Small intestine (tissue), 7 donors: ENCODE data around the gene ZSWIM1. TPM values are rescaled to one million over a fixed set of nuclear protein-coding genes. Genes with fewer than 3 reads are reported as not detected.

Source experiments
- DNase-seq, 2 donors: peaks; one replicate each; pipeline versions ENCODE4 v3.0.0 to v3.0.0-alpha.2; 2013
- FAIRE-seq: peaks from 2 replicates; lab custom pipeline; 2012; peaks lifted over from hg19 to GRCh38; lab: Jason Lieb, UNC
- H3K27ac ChIP-seq, 3 donors: one replicate each; pipeline ENCODE4 v1.5.1; 2013; ENCODE audit warnings: low read length in 2 of 3, mild to moderate bottlenecking in 2 of 3, control low read depth in 1 of 3, inconsistent platforms in 1 of 3, low read depth in 1 of 3, moderate library complexity in 1 of 3
- H3K27me3 ChIP-seq, 3 donors: one replicate each; pipeline ENCODE4 v1.6.1; 2013; ENCODE audit warnings: low read length in 3 of 3, inconsistent platforms in 1 of 3; ENCODE audit not compliant: control insufficient read depth in 3 of 3, insufficient read depth in 3 of 3
- H3K36me3 ChIP-seq, 3 donors: one replicate each; pipeline ENCODE4 v1.6.1; 2013; ENCODE audit warnings: low read length in 3 of 3, inconsistent platforms in 1 of 3, low read depth in 1 of 3, mild to moderate bottlenecking in 1 of 3, moderate library complexity in 1 of 3; ENCODE audit not compliant: control insufficient read depth in 3 of 3, insufficient read depth in 2 of 3
- H3K4me1 ChIP-seq, 3 donors: one replicate each; pipeline ENCODE4 v1.6.1; 2013; ENCODE audit warnings: low read length in 2 of 3, inconsistent platforms in 1 of 3, low read depth in 1 of 3, mild to moderate bottlenecking in 1 of 3, moderate library complexity in 1 of 3; ENCODE audit not compliant: control insufficient read depth in 3 of 3, insufficient read depth in 2 of 3
- H3K4me3 ChIP-seq, 3 donors: one replicate each; pipeline ENCODE4 v1.5.1; 2013; ENCODE audit warnings: low read length in 3 of 3, control low read depth in 1 of 3, inconsistent platforms in 1 of 3, low read depth in 1 of 3, mild to moderate bottlenecking in 1 of 3, moderate library complexity in 1 of 3
- H3K9me3 ChIP-seq, 2 donors: one replicate each; pipeline ENCODE4 v1.6.1; 2013; ENCODE audit warnings: low read depth in 1 of 2, low read length in 1 of 2; ENCODE audit not compliant: control insufficient read depth in 2 of 2, insufficient read depth in 1 of 2
- WGBS, 3 donors: extraction: QIAGEN DNeasy Blood & Tissue Kit; methylation state at CpG; one replicate each; pipeline ENCODE4 v1.1.7; 2013; 5-methylcytosine and 5-hydroxymethylcytosine counted together
- polyA plus RNA-seq, 4 donors: library from polyadenylated mRNA; stranded (reverse) in 3 of 4; unstranded in 1 of 4; fragments of 200-250 nt in 3 of 4; fragments of 120-200 nt in 1 of 4; gene quantifications; one replicate each; pipeline versions ENCODE4 v1.2.1 to v1.2.3, GENCODE V29; 2013
- donor health status: healthy with polysubstance abuse.
- donor health status: control.
- donor health status: control.
- donor health status: Bipolar disorder and iron deficiency.
- donor health status: healthy.

ZSWIM1 gene
- polyA plus RNA-seq, 4 donors, result 2.5 to 17.1 (median 3.6) TPM

- Histone ChIP-seq H3K27me3 (no peaks in the 10 kb centered on the region), H3K4me1 (peaks cover 2 to 23% (median 6%) of the 10 kb centered on the region in 3 donors), H3K9me3 (no peaks in the 10 kb centered on the region), H3K4me3 (no peak overlapping the region), H3K27ac (no peak overlapping the region), H3K36me3 (peaks cover 0 to 10% (median 0%) of the 10 kb centered on the region in 3 donors)
- DNase-seq (peak in 1 of 2 donors; percentile 20), FAIRE-seq (no peak)
- 56 to 70% (median 64%) methylated on average over 7 of the region's 7 CpGs for WGBS, 3 donors
Observed at GRCh38 chr20:45860560-45861220, 20.3 kb upstream of the ZSWIM1 start.

- Histone ChIP-seq H3K4me1 (peaks cover 0 to 17% (median 0%) of the 10 kb centered on the region in 3 donors), H3K4me3 (no peak overlapping the region), H3K9me3 (no peaks in the 10 kb centered on the region), H3K36me3 (peaks cover 0 to 8% (median 0%) of the 10 kb centered on the region in 3 donors), H3K27ac (no peak overlapping the region), H3K27me3 (no peaks in the 10 kb centered on the region)
- 74 to 88% (median 84%) methylated on average over 7 of the region's 7 CpGs for WGBS, 3 donors
- DNase-seq (peak; percentile 18 to 78), FAIRE-seq (no peak)
Observed at GRCh38 chr20:45861221-45862075, 19.6 kb upstream of the ZSWIM1 start.

GRCh38 chr20:45863543-45864470 lies 17.2 kb upstream of the ZSWIM1 start:
- H3K4me3 ChIP-seq, result no peak overlapping the region
- peaks cover 0 to 10% (median 0%) of the 10 kb centered on the region in 3 donors for H3K36me3 ChIP-seq
- peak overlapping the region in 1 of 3 donors; percentile 6 for H3K27ac ChIP-seq
- peak; percentile 59 to 70 for DNase-seq
- 70 to 86% (median 82%) methylated on average over 7 of the region's 7 CpGs for WGBS, 3 donors
- no peaks in the 10 kb centered on the region for H3K9me3 ChIP-seq
- no peaks in the 10 kb centered on the region for H3K27me3 ChIP-seq
- peaks cover 0 to 28% (median 0%) of the 10 kb centered on the region in 3 donors for H3K4me1 ChIP-seq
- no peak for FAIRE-seq

GRCh38 chr20:45866454-45866853 lies 14.6 kb upstream of the ZSWIM1 start:
- Histone ChIP-seq H3K27me3 (no peaks in the 10 kb centered on the region), H3K4me1 (peaks cover 0 to 18% (median 0%) of the 10 kb centered on the region in 3 donors), H3K9me3 (no peaks in the 10 kb centered on the region), H3K27ac (no peak overlapping the region), H3K4me3 (no peak overlapping the region), H3K36me3 (peaks cover 0 to 7% (median 0%) of the 10 kb centered on the region in 3 donors)
- FAIRE-seq (no peak), DNase-seq (no peak)
- WGBS, 3 donors, result 94 to 98% (median 96%) methylated on average over 5 of the region's 5 CpGs

- no peak for FAIRE-seq
- peak; percentile 46 to 74 for DNase-seq
- Histone ChIP-seq H3K4me1 (peaks cover 0 to 18% (median 0%) of the 10 kb centered on the region in 3 donors), H3K27ac (peak overlapping the region in 2 of 3 donors; percentile 17 to 41), H3K4me3 (no peak overlapping the region), H3K36me3 (peaks cover 0 to 7% (median 0%) of the 10 kb centered on the region in 3 donors), H3K27me3 (no peaks in the 10 kb centered on the region), H3K9me3 (no peaks in the 10 kb centered on the region)
- WGBS, 3 donors, result 46 to 73% (median 56%) methylated on average over 6 of the region's 6 CpGs
Observed at GRCh38 chr20:45867136-45867818, 13.8 kb upstream of the ZSWIM1 start.

GRCh38 chr20:45867819-45868176 lies 13.2 kb upstream of the ZSWIM1 start:
- Histone ChIP-seq H3K36me3 (peaks cover 0 to 8% (median 0%) of the 10 kb centered on the region in 3 donors), H3K27me3 (no peaks in the 10 kb centered on the region), H3K9me3 (no peaks in the 10 kb centered on the region), H3K27ac (peak overlapping the region in 2 of 3 donors; percentile 17 to 41), H3K4me3 (no peak overlapping the region), H3K4me1 (peaks cover 0 to 18% (median 0%) of the 10 kb centered on the region in 3 donors)
- DNase-seq (peak; percentile 23 to 45), FAIRE-seq (no peak)

GRCh38 chr20:45872626-45873025 lies 8.4 kb upstream of the ZSWIM1 start:
- WGBS, 3 donors, result 82 to 92% (median 89%) methylated on average over 4 of the region's 4 CpGs
- FAIRE-seq (no peak), DNase-seq (no peak)
- Histone ChIP-seq H3K27me3 (no peaks in the 10 kb centered on the region), H3K4me3 (no peak overlapping the region), H3K36me3 (peaks cover 0 to 14% (median 8%) of the 10 kb centered on the region in 3 donors), H3K4me1 (peaks cover 0 to 6% (median 0%) of the 10 kb centered on the region in 3 donors), H3K9me3 (no peaks in the 10 kb centered on the region), H3K27ac (no peak overlapping the region)
